ENCODE measurements around the gene MYBL2.
A peak's percentile ranks its signal among the peaks of the same experiment; 100 is the strongest.

MYBL2 gene

DNA sequence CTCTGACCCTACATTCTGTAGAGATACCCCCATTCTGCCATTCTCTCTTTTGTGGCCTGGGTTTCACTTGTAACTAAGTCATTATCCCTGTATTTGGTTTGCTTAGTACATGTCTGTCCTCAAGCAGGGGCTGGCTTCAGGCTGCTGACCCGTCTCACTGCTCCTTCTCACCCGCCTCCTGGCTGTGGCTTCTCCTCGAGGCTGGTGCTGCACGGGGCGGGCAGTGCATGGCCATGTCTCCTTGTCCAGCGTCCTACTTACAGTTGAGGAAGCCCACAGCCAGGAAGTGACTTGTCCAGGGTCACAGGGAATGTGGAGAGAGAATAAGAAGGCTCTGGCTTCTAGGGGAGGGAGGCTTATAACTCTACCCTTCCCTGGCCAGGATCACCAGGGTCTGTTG is 48.6 kb downstream of the MYBL2 start:
- TF ChIP-seq POLR2A (IDR thresholded peaks at IDR 0.05; ENCODE audit: low read depth, low read length): no peak
- TF ChIP-seq POLR2AphosphoS5 (IDR thresholded peaks at IDR 0.05; ENCODE audit: low read depth, low read length): no peak
- TF ChIP-seq TAF1 (IDR thresholded peaks at IDR 0.05; ENCODE audit: borderline replicate concordance, low read depth, low read length): no peak
- no peak for FAIRE-seq
- no peak for DNase-seq (ENCODE audit: insufficient read length)

DNA sequence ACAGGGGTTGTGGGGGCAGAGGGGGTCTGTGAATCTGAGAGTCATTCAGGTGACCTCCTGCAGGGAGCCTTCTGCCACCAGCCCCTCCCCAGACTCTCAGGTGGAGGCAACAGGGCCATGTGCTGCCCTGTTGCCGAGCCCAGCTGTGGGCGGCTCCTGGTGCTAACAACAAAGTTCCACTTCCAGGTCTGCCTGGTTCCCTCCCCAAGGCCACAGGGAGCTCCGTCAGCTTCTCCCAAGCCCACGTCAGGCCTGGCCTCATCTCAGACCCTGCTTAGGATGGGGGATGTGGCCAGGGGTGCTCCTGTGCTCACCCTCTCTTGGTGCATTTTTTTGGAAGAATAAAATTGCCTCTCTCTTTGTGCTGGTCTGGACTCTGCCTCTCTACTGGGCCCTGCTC is 49.2 kb downstream of the MYBL2 start:
- FAIRE-seq: no peak
- TF ChIP-seq POLR2A (IDR thresholded peaks at IDR 0.05; ENCODE audit: low read depth, low read length) (no peak), TAF1 (IDR thresholded peaks at IDR 0.05; ENCODE audit: borderline replicate concordance, low read depth, low read length) (no peak), POLR2AphosphoS5 (IDR thresholded peaks at IDR 0.05; ENCODE audit: low read depth, low read length) (no peak)
- DNase-seq (ENCODE audit: insufficient read length): no peak

GRCh38 chr20:43716757-43717615 is 50.1 kb downstream of the MYBL2 start:
- TF ChIP-seq POLR2AphosphoS5 (IDR thresholded peaks at IDR 0.05; ENCODE audit: low read depth, low read length) (peak; percentile 74), TAF1 (IDR thresholded peaks at IDR 0.05; ENCODE audit: borderline replicate concordance, low read depth, low read length) (no peak)
- DNase-seq (ENCODE audit: insufficient read length): no peak
- no peak for FAIRE-seq

DNA sequence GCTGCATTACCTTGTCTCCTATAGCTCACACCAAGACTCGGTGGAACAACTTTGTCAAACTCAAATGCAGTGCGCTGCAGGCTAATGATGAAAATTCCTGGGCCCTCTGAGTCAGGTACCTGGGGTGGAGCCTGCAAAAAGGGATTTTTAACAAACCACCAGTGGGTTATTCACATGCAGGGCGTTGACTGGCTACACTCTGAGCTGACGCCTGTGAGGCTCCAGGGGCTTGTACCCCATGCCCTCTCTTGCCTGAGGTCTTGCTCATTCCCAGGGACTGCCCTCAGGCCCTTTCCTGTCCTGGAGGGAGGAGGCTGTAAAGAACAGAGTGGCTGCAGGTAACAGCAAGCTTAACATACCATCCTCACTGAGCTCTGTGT is 50.7 kb downstream of the MYBL2 start:
- TF ChIP-seq POLR2AphosphoS5 (IDR thresholded peaks at IDR 0.05; ENCODE audit: low read depth, low read length) (no peak), TAF1 (IDR thresholded peaks at IDR 0.05; ENCODE audit: borderline replicate concordance, low read depth, low read length) (no peak), POLR2A (IDR thresholded peaks at IDR 0.05; ENCODE audit: low read depth, low read length) (no peak)
- FAIRE-seq (no peak), DNase-seq (ENCODE audit: insufficient read length) (no peak)

- TF ChIP-seq POLR2AphosphoS5 (IDR thresholded peaks at IDR 0.05; ENCODE audit: low read depth, low read length) (no peak), POLR2A (IDR thresholded peaks at IDR 0.05; ENCODE audit: low read depth, low read length) (no peak), TAF1 (IDR thresholded peaks at IDR 0.05; ENCODE audit: borderline replicate concordance, low read depth, low read length) (no peak)
- FAIRE-seq: no peak
- no peak for DNase-seq (ENCODE audit: insufficient read length)
These were observed 53.1 kb downstream of the MYBL2 start for GRCh38 chr20:43720007-43720406.

DNA sequence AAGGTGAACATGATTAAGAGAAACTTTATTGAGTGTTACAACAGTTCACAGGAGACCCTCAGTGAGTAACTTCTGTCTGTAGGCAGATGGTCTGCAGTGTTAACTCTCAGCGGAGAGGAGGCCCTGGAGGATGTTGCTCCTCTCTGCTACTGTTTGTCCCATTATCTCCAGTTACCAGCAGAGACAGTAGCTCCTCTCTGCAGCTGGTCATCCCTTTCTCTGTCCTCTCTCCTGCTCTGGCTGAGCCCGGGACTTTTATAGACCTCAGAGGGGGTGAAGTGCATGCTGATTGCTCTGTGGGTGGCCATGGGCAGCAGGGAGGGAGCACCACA is 54.1 kb downstream of the MYBL2 start:
- no peak for TF ChIP-seq POLR2A (IDR thresholded peaks at IDR 0.05; ENCODE audit: low read depth, low read length)
- TF ChIP-seq POLR2AphosphoS5 (IDR thresholded peaks at IDR 0.05; ENCODE audit: low read depth, low read length): no peak
- no peak for TF ChIP-seq TAF1 (IDR thresholded peaks at IDR 0.05; ENCODE audit: borderline replicate concordance, low read depth, low read length)
- no peak for FAIRE-seq
- DNase-seq (ENCODE audit: insufficient read length): no peak

- no peak for FAIRE-seq
- TF ChIP-seq POLR2AphosphoS5 (IDR thresholded peaks at IDR 0.05; ENCODE audit: low read depth, low read length): no peak
- TF ChIP-seq TAF1 (IDR thresholded peaks at IDR 0.05; ENCODE audit: borderline replicate concordance, low read depth, low read length): no peak
- no peak for TF ChIP-seq POLR2A (IDR thresholded peaks at IDR 0.05; ENCODE audit: low read depth, low read length)
- no peak for DNase-seq (ENCODE audit: insufficient read length)
These were observed 54.7 kb downstream of the MYBL2 start for GRCh38 chr20:43721429-43722152.

DNA sequence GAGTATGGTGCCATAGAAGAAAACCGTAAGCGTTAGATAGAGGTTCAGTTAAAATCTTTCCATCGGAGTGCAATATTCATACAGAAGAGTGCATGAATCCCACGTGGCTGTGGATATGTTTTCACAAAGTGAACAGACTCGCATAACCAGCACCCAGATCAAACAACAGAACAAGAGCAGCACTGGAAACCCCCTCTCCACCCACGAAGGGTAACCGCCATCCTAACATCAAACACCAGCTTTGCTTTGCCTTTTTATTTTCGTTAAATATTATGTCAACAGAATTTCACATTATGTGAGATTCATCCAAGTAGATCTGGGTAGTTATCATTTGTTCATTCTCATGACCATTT is 55.2 kb downstream of the MYBL2 start:
- DNase-seq (ENCODE audit: insufficient read length): no peak

DNA sequence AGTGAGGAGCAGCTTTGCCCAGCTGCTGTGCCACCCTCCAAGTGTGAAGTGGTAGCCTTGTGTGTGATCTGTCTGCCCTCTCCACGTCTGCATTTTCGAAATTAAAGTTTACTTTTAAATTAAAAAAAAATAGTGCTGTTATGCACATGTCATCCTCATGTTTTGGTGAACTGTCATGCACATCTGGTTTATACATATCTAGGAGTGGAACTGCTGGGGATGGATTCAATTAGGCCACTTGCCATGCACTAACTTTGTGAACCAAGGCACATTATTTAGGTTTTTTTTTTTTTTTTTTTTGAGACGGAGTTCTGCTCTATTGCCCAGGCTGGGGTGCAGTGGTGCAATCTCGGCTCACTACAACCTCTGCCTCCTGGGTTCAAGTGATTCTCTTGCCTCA is 56.3 kb downstream of the MYBL2 start:
- no peak for FAIRE-seq
- DNase-seq (ENCODE audit: insufficient read length): no peak
- no peak for TF ChIP-seq POLR2A (IDR thresholded peaks at IDR 0.05; ENCODE audit: low read depth, low read length)
- TF ChIP-seq POLR2AphosphoS5 (IDR thresholded peaks at IDR 0.05; ENCODE audit: low read depth, low read length): no peak
- TF ChIP-seq TAF1 (IDR thresholded peaks at IDR 0.05; ENCODE audit: borderline replicate concordance, low read depth, low read length): no peak

More for the DNA sequence above, 55.2 kb downstream of the MYBL2 start:
- TF ChIP-seq POLR2AphosphoS5 (IDR thresholded peaks at IDR 0.05; ENCODE audit: low read depth, low read length) (no peak), POLR2A (IDR thresholded peaks at IDR 0.05; ENCODE audit: low read depth, low read length) (no peak), TAF1 (IDR thresholded peaks at IDR 0.05; ENCODE audit: borderline replicate concordance, low read depth, low read length) (no peak)
- FAIRE-seq: peak; percentile 33

DNA sequence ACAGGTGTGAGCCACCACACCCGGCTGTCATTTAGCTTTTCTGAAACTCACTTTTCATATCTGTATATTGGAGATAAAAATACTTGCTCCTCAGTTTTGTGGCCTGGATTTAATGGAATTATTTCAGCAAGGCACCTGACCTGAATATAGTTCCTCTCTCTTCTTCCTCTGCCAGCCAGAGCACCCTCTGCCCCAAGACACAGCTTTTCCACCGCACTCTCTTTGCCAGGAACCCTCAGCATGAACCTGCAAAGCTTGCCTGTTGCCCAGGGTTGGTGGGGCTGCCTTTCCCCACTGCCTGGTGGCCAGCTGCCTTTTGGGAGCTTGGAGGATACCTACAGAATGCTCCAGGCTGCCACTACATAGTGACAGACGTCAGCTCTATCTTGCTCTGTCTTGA is 56.8 kb downstream of the MYBL2 start:
- TF ChIP-seq POLR2AphosphoS5 (IDR thresholded peaks at IDR 0.05; ENCODE audit: low read depth, low read length) (no peak), POLR2A (IDR thresholded peaks at IDR 0.05; ENCODE audit: low read depth, low read length) (no peak), TAF1 (IDR thresholded peaks at IDR 0.05; ENCODE audit: borderline replicate concordance, low read depth, low read length) (no peak)

GRCh38 chr20:43724383-43724782 is 57.5 kb downstream of the MYBL2 start:
- DNase-seq (ENCODE audit: insufficient read length) (no peak), FAIRE-seq (no peak)
- TF ChIP-seq POLR2AphosphoS5 (IDR thresholded peaks at IDR 0.05; ENCODE audit: low read depth, low read length): no peak

More for the DNA sequence above, 56.8 kb downstream of the MYBL2 start:
- DNase-seq (ENCODE audit: insufficient read length) (no peak), FAIRE-seq (no peak)

GRCh38 chr20:43725666-43726065 is 58.8 kb downstream of the MYBL2 start:
- no peak for TF ChIP-seq POLR2A (IDR thresholded peaks at IDR 0.05; ENCODE audit: low read depth, low read length)
- TF ChIP-seq POLR2AphosphoS5 (IDR thresholded peaks at IDR 0.05; ENCODE audit: low read depth, low read length): no peak
- no peak for TF ChIP-seq TAF1 (IDR thresholded peaks at IDR 0.05; ENCODE audit: borderline replicate concordance, low read depth, low read length)
- DNase-seq (ENCODE audit: insufficient read length) (no peak), FAIRE-seq (no peak)

Data from GM12892 (cell line).